ENCODE data around the gene DOCK3. TPM values are rescaled to one million over a fixed set of nuclear protein-coding genes. Genes with fewer than 3 reads are reported as not detected.

The DOCK3 gene
- total and polyA plus RNA-seq, 2 donors (not counting 3 experiments of a cell fraction or from before 2014, with no cell fraction given) = 0.08 to 0.13 TPM

- Histone ChIP-seq H3K9me1 (replicated peaks; ENCODE audit: control insufficient read depth, extremely low read depth, insufficient read depth, low read length) (no peaks in the 10 kb centered on the region), H2AFZ (ENCODE audit: low read depth, low read length) (no peak overlapping the region), H3K4me1 (ENCODE audit: control insufficient read depth, extremely low read depth, insufficient read depth, low read length) (no peaks in the 10 kb centered on the region), H3K27ac (ENCODE audit: insufficient read depth, low read depth, low read length) (no peak overlapping the region), H3K4me2 (ENCODE audit: insufficient read depth, low read length) (no peak overlapping the region), H3K36me3 (ENCODE audit: control insufficient read depth in 2 of 2, extremely low read depth in 1 of 2, insufficient read depth in 2 of 2, low read length in 2 of 2) (no peaks in the 10 kb centered on the region), H3K4me3 (replicated peaks in 1 of 3; ENCODE audit: insufficient read depth in 1 of 3, low read depth in 1 of 3, low read length in 3 of 3) (no peak overlapping the region), H3K79me2 (ENCODE audit: control insufficient read depth, insufficient read depth, low read length) (no peaks in the 10 kb centered on the region), H3K27me3 (ENCODE audit: control insufficient read depth in 2 of 2, insufficient read depth in 2 of 2, low read length in 2 of 2) (no peaks in the 10 kb centered on the region), H4K20me1 (replicated peaks; ENCODE audit: control insufficient read depth, extremely low read depth, insufficient read depth, low read length) (no peaks in the 10 kb centered on the region), H3K9ac (replicated peaks; ENCODE audit: extremely low read depth, insufficient read depth, low read length) (no peak overlapping the region), H3K9me3 (replicated peaks; ENCODE audit: control insufficient read depth, insufficient read depth, low read length) (no peaks in the 10 kb centered on the region)
- dilution Hi-C loops (cut with MboI; ENCODE audit: extremely low pct_ligation_motif_present, low sequenced_read_pairs) = no loop called here
- intact Hi-C loops (cut with micrococcal nuclease) = no loop called here
- no peak for TF ChIP-seq MAX (IDR thresholded peaks at IDR 0.05; ENCODE audit: insufficient read depth, insufficient read length)
- no peak for TF ChIP-seq CTCF (IDR thresholded peaks at IDR 0.05; ENCODE audit: extremely low read depth in 1 of 2, insufficient read depth in 1 of 2, low read depth in 1 of 2, low read length in 2 of 2)
- TF ChIP-seq POLR2A (IDR thresholded peaks at IDR 0.05; ENCODE audit: low read depth, low read length) = no peak
- no peak for TF ChIP-seq MYC (IDR thresholded peaks at IDR 0.05; ENCODE audit: low read depth, low read length)
- no peak for TF ChIP-seq POLR2AphosphoS5 (IDR thresholded peaks at IDR 0.05; ENCODE audit: insufficient read depth, low read depth, low read length)
- no TSS peak for BruUV-seq (replicated peaks)
- ChIA-PET POLR2A (no interaction called here), CTCF (no interaction called here)
- DNase-seq (ENCODE audit: low read depth, low spot score) (no peak), FAIRE-seq (no peak)
Measured at GRCh38 chr3:51024765-51025632, 350.3 kb downstream of the DOCK3 start.

All from endothelial cell of umbilical vein (primary cell).